Fibroblast of mammary gland (primary cell): ENCODE results near the gene CRYBA1.
A peak's percentile ranks its signal among the peaks of the same experiment; 100 is the strongest.

Experiments
- DNase-seq: peaks from one replicate; pipeline ENCODE4 v3.0.0-alpha.2; 2010; ENCODE audit warnings: low read depth
- H3K4me3 ChIP-seq: 2 replicates; pipeline ENCODE4 v1.5.1; 2011; ENCODE audit warnings: low read depth, mild to moderate bottlenecking, low read length, moderate library complexity; ENCODE audit not compliant: control insufficient read depth
- CTCF ChIP-seq: conservative IDR thresholded peaks from 2 replicates; pipeline ENCODE4 v1.5.1; 2011; ENCODE audit warnings: low read depth, low read length, inconsistent platforms; ENCODE audit not compliant: control insufficient read depth, insufficient read depth

CRYBA1 gene

GRCh38 chr17:29212094-29212631 is 34.5 kb upstream of the CRYBA1 start:
- no peak overlapping the region for H3K4me3 ChIP-seq
- no peak for TF ChIP-seq CTCF
- no peak for DNase-seq

- no peak for TF ChIP-seq CTCF
- H3K4me3 ChIP-seq: no peak overlapping the region
- peak; percentile 61 for DNase-seq
Measured at GRCh38 chr17:29212681-29213121, 34.0 kb upstream of the CRYBA1 start.

GRCh38 chr17:29214215-29215146 is 32.2 kb upstream of the CRYBA1 start:
- no peak for TF ChIP-seq CTCF
- H3K4me3 ChIP-seq: no peak overlapping the region
- no peak for DNase-seq

GRCh38 chr17:29215174-29215573 is 31.5 kb upstream of the CRYBA1 start:
- TF ChIP-seq CTCF: no peak
- no peak for DNase-seq
- no peak overlapping the region for H3K4me3 ChIP-seq

- no peak for TF ChIP-seq CTCF
- H3K4me3 ChIP-seq: no peak overlapping the region
- peak; percentile 65 for DNase-seq
Measured at GRCh38 chr17:29215717-29216116, 30.9 kb upstream of the CRYBA1 start.

GRCh38 chr17:29216181-29216580 is 30.5 kb upstream of the CRYBA1 start:
- DNase-seq: no peak
- H3K4me3 ChIP-seq: no peak overlapping the region
- TF ChIP-seq CTCF: no peak

- TF ChIP-seq CTCF: no peak
Measured at GRCh38 chr17:29216856-29217255, 29.8 kb upstream of the CRYBA1 start.

More at GRCh38 chr17:29216856-29217255, 29.8 kb upstream of the CRYBA1 start:
- H3K4me3 ChIP-seq: no peak overlapping the region
- no peak for DNase-seq
